ENCODE results near the gene ATP9B. TPM values are rescaled to one million over a fixed set of nuclear protein-coding genes. Genes with fewer than 3 reads are reported as not detected.

ATP9B gene
- total RNA-seq, 1 experiment from 2014 or later, result 25.6 TPM

GRCh38 chr18:79187532-79188277, 118.5 kb downstream of the ATP9B start:
- CTCF ChIA-PET, result no interaction called here
- H3K4me3 Mint-ChIP-seq (ENCODE audit: low read depth, unreplicated experiment), result no peak overlapping the region
- H3K27ac Mint-ChIP-seq (ENCODE audit: unreplicated experiment), result no peak overlapping the region
- TF ChIP-seq CTCF (IDR thresholded peaks at IDR 0.05; ENCODE audit: unreplicated experiment), result no peak
- H3K9me3 Mint-ChIP-seq (ENCODE audit: low read depth, unreplicated experiment), result no peaks in the 10 kb centered on the region
- no peak for DNase-seq
- H3K36me3 Mint-ChIP-seq (ENCODE audit: insufficient read depth, unreplicated experiment), result no peaks in the 10 kb centered on the region
- intact Hi-C loops (cut with micrococcal nuclease; ENCODE audit: unreplicated experiment), result no loop called here
- no TSS peak for BruUV-seq (replicated peaks)
- H3K4me1 Mint-ChIP-seq (ENCODE audit: low read depth, unreplicated experiment), result no peaks in the 10 kb centered on the region
- H3K27me3 Mint-ChIP-seq (ENCODE audit: unreplicated experiment), result no peaks in the 10 kb centered on the region

DNA sequence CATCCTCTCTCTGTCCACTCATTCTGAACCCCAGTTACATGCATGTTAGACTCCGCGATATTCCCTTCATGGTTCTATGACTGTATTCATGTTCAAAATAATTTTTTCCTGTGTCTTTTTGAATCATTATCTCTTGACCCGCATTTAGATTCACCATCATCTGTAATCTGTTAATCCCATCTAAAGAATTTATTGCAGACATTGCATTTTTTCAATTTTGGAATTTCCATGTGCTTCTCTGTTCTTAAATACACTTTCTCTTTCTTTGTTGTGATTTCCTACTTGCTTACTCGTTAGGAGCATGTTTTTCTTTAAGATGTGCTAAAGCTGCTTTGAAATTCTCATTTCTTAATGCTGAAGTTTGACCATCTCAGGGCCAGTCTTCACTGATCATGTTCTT, 122.2 kb downstream of the ATP9B start:
- Mint-ChIP-seq H3K27me3 (ENCODE audit: unreplicated experiment) (no peaks in the 10 kb centered on the region), H3K27ac (ENCODE audit: unreplicated experiment) (no peak overlapping the region), H3K9me3 (ENCODE audit: low read depth, unreplicated experiment) (no peaks in the 10 kb centered on the region), H3K4me1 (ENCODE audit: low read depth, unreplicated experiment) (no peaks in the 10 kb centered on the region), H3K36me3 (ENCODE audit: insufficient read depth, unreplicated experiment) (no peaks in the 10 kb centered on the region), H3K4me3 (ENCODE audit: low read depth, unreplicated experiment) (no peak overlapping the region)
- no TSS peak for BruUV-seq (replicated peaks)
- TF ChIP-seq CTCF (IDR thresholded peaks at IDR 0.05; ENCODE audit: unreplicated experiment), result no peak
- intact Hi-C loops (cut with micrococcal nuclease; ENCODE audit: unreplicated experiment), result no loop called here
- no peak for DNase-seq
- CTCF ChIA-PET, result no interaction called here

DNA sequence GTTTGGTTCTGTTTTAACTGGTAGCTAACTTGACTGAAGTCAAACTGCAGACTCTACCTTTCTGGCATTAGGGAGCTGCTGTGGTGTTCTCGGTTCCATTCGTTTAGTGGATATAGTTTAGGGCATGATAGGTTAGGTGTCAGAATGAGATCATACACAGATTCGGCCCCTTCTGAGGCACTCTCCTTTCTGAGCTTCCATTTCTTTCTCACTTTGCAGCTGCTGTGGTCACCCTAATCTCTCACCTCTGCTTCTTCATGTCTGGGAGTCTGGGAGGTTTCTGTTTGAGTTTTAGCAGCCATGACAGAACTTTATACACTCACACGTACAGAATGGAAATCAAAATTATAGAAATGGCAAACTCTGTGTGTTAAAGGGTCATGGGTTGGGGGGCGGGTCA, 122.8 kb downstream of the ATP9B start:
- CTCF ChIA-PET, result no interaction called here
- intact Hi-C loops (cut with micrococcal nuclease; ENCODE audit: unreplicated experiment), result no loop called here
- no peak for DNase-seq
- Mint-ChIP-seq H3K27ac (ENCODE audit: unreplicated experiment) (no peak overlapping the region), H3K4me3 (ENCODE audit: low read depth, unreplicated experiment) (no peak overlapping the region), H3K36me3 (ENCODE audit: insufficient read depth, unreplicated experiment) (no peaks in the 10 kb centered on the region), H3K9me3 (ENCODE audit: low read depth, unreplicated experiment) (no peaks in the 10 kb centered on the region), H3K27me3 (ENCODE audit: unreplicated experiment) (no peaks in the 10 kb centered on the region), H3K4me1 (ENCODE audit: low read depth, unreplicated experiment) (no peaks in the 10 kb centered on the region)
- BruUV-seq (replicated peaks), result no TSS peak
- TF ChIP-seq CTCF (IDR thresholded peaks at IDR 0.05; ENCODE audit: unreplicated experiment), result no peak

- Mint-ChIP-seq H3K4me3 (ENCODE audit: low read depth, unreplicated experiment) (no peak overlapping the region), H3K27ac (ENCODE audit: unreplicated experiment) (no peak overlapping the region), H3K4me1 (ENCODE audit: low read depth, unreplicated experiment) (no peaks in the 10 kb centered on the region), H3K36me3 (ENCODE audit: insufficient read depth, unreplicated experiment) (no peaks in the 10 kb centered on the region), H3K9me3 (ENCODE audit: low read depth, unreplicated experiment) (no peaks in the 10 kb centered on the region), H3K27me3 (ENCODE audit: unreplicated experiment) (no peaks in the 10 kb centered on the region)
- CTCF ChIA-PET, result no interaction called here
- no TSS peak for BruUV-seq (replicated peaks)
- no peak for TF ChIP-seq CTCF (IDR thresholded peaks at IDR 0.05; ENCODE audit: unreplicated experiment)
- intact Hi-C loops (cut with micrococcal nuclease; ENCODE audit: unreplicated experiment), result no loop called here
- DNase-seq, result no peak
These were observed 124.6 kb downstream of the ATP9B start for GRCh38 chr18:79193826-79194225.
